ENCODE measurements around the gene COMP. TPM values are rescaled to one million over a fixed set of nuclear protein-coding genes. Genes with fewer than 3 reads are reported as not detected.
"Not testable (repeated sequence)": the region's sequence is repeated elsewhere in the genome, so short reads cannot be mapped to it uniquely, and the experiment has no call there.

COMP gene
- total and polyA plus RNA-seq, 8 donors, result 0.05 to 3.7 (median 0.54) TPM

DNA sequence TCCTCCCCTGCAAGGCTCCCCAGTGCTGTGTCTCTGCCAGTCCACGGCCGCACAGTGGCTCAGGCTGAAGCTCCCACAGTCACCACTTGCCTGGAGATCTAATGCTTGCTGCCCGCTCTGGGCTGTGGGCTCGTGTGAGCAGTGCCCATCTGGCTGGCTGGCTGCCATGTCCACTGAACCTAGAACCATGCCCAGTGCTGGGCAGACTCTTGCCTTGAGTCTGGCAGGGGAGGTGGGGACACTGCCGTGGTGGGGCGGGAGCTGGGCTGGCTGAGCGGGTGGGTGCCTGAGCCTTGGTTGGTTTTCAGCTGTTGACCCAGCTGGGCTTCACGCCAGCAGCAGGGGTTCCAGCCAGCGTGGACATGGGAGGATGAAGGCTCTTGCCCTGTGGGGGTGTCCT is 55.4 kb downstream of the COMP start:
- Histone ChIP-seq H3K9me3 (no peaks in the 10 kb centered on the region), H3K27me3 (no peaks in the 10 kb centered on the region), H3K36me3 (no peaks in the 10 kb centered on the region), H3K4me3 (no peak overlapping the region), H3K27ac (no peak overlapping the region), H3K4me1 (peaks cover 19 to 28% (median 25%) of the 10 kb centered on the region in 3 donors)
- FAIRE-seq (no peak), DNase-seq (peak in 3 of 6 donors; percentile 52 to 82 (median 59)), ATAC-seq (no peak)
- TF ChIP-seq, protein P1, sequence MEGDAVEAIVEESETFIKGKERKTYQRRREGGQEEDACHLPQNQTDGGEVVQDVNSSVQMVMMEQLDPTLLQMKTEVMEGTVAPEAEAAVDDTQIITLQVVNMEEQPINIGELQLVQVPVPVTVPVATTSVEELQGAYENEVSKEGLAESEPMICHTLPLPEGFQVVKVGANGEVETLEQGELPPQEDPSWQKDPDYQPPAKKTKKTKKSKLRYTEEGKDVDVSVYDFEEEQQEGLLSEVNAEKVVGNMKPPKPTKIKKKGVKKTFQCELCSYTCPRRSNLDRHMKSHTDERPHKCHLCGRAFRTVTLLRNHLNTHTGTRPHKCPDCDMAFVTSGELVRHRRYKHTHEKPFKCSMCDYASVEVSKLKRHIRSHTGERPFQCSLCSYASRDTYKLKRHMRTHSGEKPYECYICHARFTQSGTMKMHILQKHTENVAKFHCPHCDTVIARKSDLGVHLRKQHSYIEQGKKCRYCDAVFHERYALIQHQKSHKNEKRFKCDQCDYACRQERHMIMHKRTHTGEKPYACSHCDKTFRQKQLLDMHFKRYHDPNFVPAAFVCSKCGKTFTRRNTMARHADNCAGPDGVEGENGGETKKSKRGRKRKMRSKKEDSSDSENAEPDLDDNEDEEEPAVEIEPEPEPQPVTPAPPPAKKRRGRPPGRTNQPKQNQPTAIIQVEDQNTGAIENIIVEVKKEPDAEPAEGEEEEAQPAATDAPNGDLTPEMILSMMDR (IDR thresholded peaks at IDR 0.05), result no peak
- intact Hi-C loops (cut with DNase I), result no loop called here
- 79 to 86% methylated on average over 9 of the region's 9 CpGs for WGBS, 2 donors

DNA sequence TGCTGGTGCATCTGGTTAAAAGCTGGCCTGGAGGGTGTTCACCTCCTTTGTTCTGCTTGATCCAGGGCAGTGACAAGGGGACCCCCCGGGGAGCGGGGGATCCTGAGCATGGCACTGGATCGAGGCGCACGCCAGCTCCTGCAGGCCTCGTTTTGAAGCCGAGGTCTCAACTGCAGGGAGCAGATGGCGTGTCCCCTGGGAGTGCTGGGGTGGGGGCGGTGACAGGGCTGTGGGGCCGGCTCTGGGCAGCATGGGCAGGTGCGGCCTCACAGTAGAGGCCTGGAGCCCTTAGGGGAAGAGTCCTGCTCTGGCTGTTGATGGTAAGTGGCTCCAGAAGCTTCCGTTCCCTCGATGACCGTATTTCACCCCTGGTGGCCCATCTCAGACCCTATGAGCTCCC is 55.8 kb downstream of the COMP start:
- WGBS, 2 donors, result 92 to 96% methylated on average over 14 of the region's 14 CpGs
- Histone ChIP-seq H3K4me1 (peaks cover 15 to 24% (median 21%) of the 10 kb centered on the region in 3 donors), H3K27me3 (no peaks in the 10 kb centered on the region), H3K4me3 (no peak overlapping the region), H3K27ac (no peak overlapping the region), H3K36me3 (no peaks in the 10 kb centered on the region), H3K9me3 (no peaks in the 10 kb centered on the region)
- TF ChIP-seq, protein P1 (IDR thresholded peaks at IDR 0.05), result no peak
- intact Hi-C loops (cut with DNase I), result no loop called here
- no peak for ATAC-seq
- DNase-seq, result no peak
- no peak for FAIRE-seq

DNA sequence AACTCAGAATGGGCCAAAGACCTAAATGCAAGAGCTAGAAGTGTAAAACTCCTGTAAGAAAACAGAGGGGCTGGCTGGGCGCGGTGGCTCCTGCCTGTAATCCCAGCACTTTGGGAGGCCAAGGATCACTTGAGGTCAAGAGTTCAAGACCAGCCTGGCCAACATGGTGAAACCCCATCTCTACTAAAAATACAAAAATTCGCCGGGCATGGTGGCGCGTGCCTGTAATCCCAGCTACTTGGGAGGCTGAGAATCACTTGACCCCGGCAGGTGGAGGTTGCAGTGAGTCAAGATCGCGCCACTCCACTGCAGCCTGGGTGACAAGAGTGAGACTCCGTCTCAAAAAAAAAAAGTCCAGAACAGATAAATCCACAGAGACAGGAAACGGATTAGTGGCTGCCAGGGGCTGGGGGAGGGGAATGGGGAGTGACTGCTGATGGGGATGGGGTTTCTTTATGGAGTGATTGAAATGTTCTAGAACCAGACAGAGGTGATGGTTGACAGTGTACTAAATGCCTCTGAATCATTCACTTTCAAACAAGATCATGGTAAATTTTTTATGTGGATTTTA is 57.3 kb downstream of the COMP start:
- FAIRE-seq; H3K27me3 ChIP-seq; H3K9me3 ChIP-seq; H3K27ac ChIP-seq; ATAC-seq; DNase-seq; H3K36me3 ChIP-seq; H3K4me3 ChIP-seq; intact Hi-C loops (cut with DNase I): not testable (repeated sequence)
- peaks cover 12 to 21% (median 16%) of the 10 kb centered on the region in 3 donors for H3K4me1 ChIP-seq
- WGBS, 2 donors, result 88 to 92% methylated on average over 11 of the region's 11 CpGs

DNA sequence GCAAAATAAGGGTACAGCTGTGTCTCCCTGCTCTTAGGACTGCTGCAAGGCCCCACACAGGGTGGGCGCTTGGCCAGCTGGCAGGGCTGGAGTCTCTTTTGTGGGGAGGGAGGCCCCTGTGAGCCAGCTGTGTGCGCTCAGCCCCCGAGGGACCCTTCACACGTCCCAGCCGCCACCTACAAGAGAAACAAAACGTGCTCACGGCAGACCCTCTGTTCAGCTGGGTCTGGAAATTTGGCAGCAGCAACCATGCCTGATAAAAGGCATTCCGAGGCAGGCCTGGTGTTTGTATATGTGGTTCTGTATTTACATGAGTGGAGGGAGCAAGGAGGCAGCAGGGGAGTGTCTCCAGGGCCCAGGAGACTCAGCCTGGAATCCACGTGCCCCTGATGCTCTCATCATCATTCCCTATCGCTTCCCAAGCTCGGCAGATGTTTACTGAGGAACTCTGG is 57.9 kb downstream of the COMP start:
- FAIRE-seq, result no peak
- H3K36me3 ChIP-seq, result no peaks in the 10 kb centered on the region
- WGBS, 2 donors, result 32 to 45% methylated on average over 11 of the region's 11 CpGs
- peaks cover 8 to 17% (median 14%) of the 10 kb centered on the region in 3 donors for H3K4me1 ChIP-seq
- TF ChIP-seq, protein P1 (IDR thresholded peaks at IDR 0.05), result no peak
- no peaks in the 10 kb centered on the region for H3K27me3 ChIP-seq
- ATAC-seq, result peak in 1 of 4 donors; percentile 15
- peak in 2 of 6 donors; percentile 52 to 56 for DNase-seq
- H3K4me3 ChIP-seq, result no peak overlapping the region
- H3K27ac ChIP-seq, result no peak overlapping the region
- no peaks in the 10 kb centered on the region for H3K9me3 ChIP-seq
- intact Hi-C loops (cut with DNase I), result no loop called here

Other genes starting within 250 kb of the COMP start
- gene FKBP8, start 247.7 kb downstream of the COMP start, total RNA-seq, result 100 to 1,000 TPM in 2 of 6 donors, 10 to 100 TPM in 4; 73.8 to 104 (median 87.9) TPM
- gene FKBP8, start 247.7 kb downstream of the COMP start, polyA plus RNA-seq, result 100 to 1,000 TPM; 198 to 218 TPM
- 10 to 100 TPM; 33.4 to 46.2 (median 41.9) TPM for gene KXD1, start 233.4 kb downstream of the COMP start, total RNA-seq
- gene KXD1, start 233.4 kb downstream of the COMP start, polyA plus RNA-seq, result 10 to 100 TPM; 48.7 to 66.9 TPM
- 100 to 1,000 TPM; 522 to 838 (median 679) TPM for gene UBA52, start 219.4 kb downstream of the COMP start, total RNA-seq
- gene UBA52, start 219.4 kb downstream of the COMP start, polyA plus RNA-seq, result 100 to 1,000 TPM; 402 to 680 TPM
- gene REX1BD, start 202.5 kb downstream of the COMP start, total RNA-seq, result 10 to 100 TPM; 30.0 to 46.2 (median 36.1) TPM
- 100 to 1,000 TPM; 122 to 158 TPM for gene REX1BD, start 202.5 kb downstream of the COMP start, polyA plus RNA-seq
- 1 to 10 TPM in 5 of 6 donors, under 1 TPM in 1; 0.87 to 9.1 (median 4.1) TPM for gene CRLF1, start 184.5 kb downstream of the COMP start, total RNA-seq
- 10 to 100 TPM in 1 of 2 donors, 1 to 10 TPM in 1; 9.6 to 20.3 TPM for gene CRLF1, start 184.5 kb downstream of the COMP start, polyA plus RNA-seq
- 1 to 10 TPM in 2 of 6 donors, under 1 TPM in 4; 0.56 to 4.4 (median 0.94) TPM for gene TMEM59L, start 178.4 kb downstream of the COMP start, total RNA-seq
- gene TMEM59L, start 178.4 kb downstream of the COMP start, polyA plus RNA-seq, result 1 to 10 TPM; 5.2 to 8.9 TPM
- gene KLHL26, start 154.3 kb downstream of the COMP start, total RNA-seq, result 1 to 10 TPM; 4.6 to 7.8 (median 6.0) TPM
- gene KLHL26, start 154.3 kb downstream of the COMP start, polyA plus RNA-seq, result 1 to 10 TPM; 3.2 to 4.1 TPM
- gene CRTC1, start 107.6 kb downstream of the COMP start, total RNA-seq, result 1 to 10 TPM; 5.2 to 8.1 (median 6.5) TPM
- 10 to 100 TPM; 12.4 to 18.1 TPM for gene CRTC1, start 107.6 kb downstream of the COMP start, polyA plus RNA-seq
- 10 to 100 TPM; 26.3 to 54.4 (median 33.4) TPM for gene UPF1, start 40.7 kb upstream of the COMP start, total RNA-seq
- gene UPF1, start 40.7 kb upstream of the COMP start, polyA plus RNA-seq, result 10 to 100 TPM; 44.1 to 50.7 TPM
- gene CERS1, start 104.9 kb upstream of the COMP start, total RNA-seq, result under 1 TPM; 0.16 to 0.75 (median 0.33) TPM
- gene CERS1, start 104.9 kb upstream of the COMP start, polyA plus RNA-seq, result 1 to 10 TPM; 1.7 to 8.3 TPM
- 100 to 1,000 TPM in 1 of 6 donors, 10 to 100 TPM in 5; 58.2 to 107 (median 91.2) TPM for gene COPE, start 128.1 kb upstream of the COMP start, total RNA-seq
- 100 to 1,000 TPM; 152 to 200 TPM for gene COPE, start 128.1 kb upstream of the COMP start, polyA plus RNA-seq
- gene DDX49, start 128.4 kb upstream of the COMP start, total RNA-seq, result 10 to 100 TPM; 17.5 to 30.9 (median 24.0) TPM
- gene DDX49, start 128.4 kb upstream of the COMP start, polyA plus RNA-seq, result 10 to 100 TPM; 40.3 to 42.2 TPM
- 10 to 100 TPM in 1 of 6 donors, 1 to 10 TPM in 5; 3.7 to 15.2 (median 5.3) TPM for gene HOMER3, start 149.9 kb upstream of the COMP start, total RNA-seq
- gene HOMER3, start 149.9 kb upstream of the COMP start, polyA plus RNA-seq, result 10 to 100 TPM; 19.4 to 24.8 TPM
- gene SUGP2, start 242.2 kb upstream of the COMP start, total RNA-seq, result 10 to 100 TPM; 15.4 to 38.3 (median 23.9) TPM
- 10 to 100 TPM; 60.4 to 60.6 TPM for gene SUGP2, start 242.2 kb upstream of the COMP start, polyA plus RNA-seq
- gene ARMC6, start 242.3 kb upstream of the COMP start, total RNA-seq, result 1 to 10 TPM; 3.1 to 8.8 (median 7.0) TPM
- 10 to 100 TPM; 16.6 to 18.3 TPM for gene ARMC6, start 242.3 kb upstream of the COMP start, polyA plus RNA-seq

Data from pancreas (tissue), 10 donors.